Caco-2 (cell line): ENCODE results near the gene COPB2. TPM values are rescaled to one million over a fixed set of nuclear protein-coding genes. Genes with fewer than 3 reads are reported as not detected.
A peak's percentile ranks its signal among the peaks of the same experiment; 100 is the strongest.

Experiments used
- BruUV-seq: library from RNA; stranded (reverse); fragments of 400-500 nt; replicated peaks from 2 replicates; lab custom pipeline; 2021; lab: Mats Ljungman, UMichigan
- CTCF ChIA-PET: fragments of 300-600 bp; sonication (Branson Sonifier 250); formaldehyde crosslinking; loops from one replicate; lab custom pipeline; 2022; ENCODE audit warnings: antibody characterized with exemption; lab: Charles Lee
- POLR2A ChIA-PET: fragments of 300-600 bp; sonication (Branson Sonifier 250); formaldehyde crosslinking; loops from one replicate; lab custom pipeline; 2022; ENCODE audit warnings: antibody characterized with exemption; lab: Charles Lee
- DNase-seq, 2 experiments: peaks; one replicate each; pipeline versions ENCODE4 v3.0.0 to v3.0.0-alpha.2; 2020 to 2022
- H3K27me3 ChIP-seq: replicated peaks from 2 replicates; pipeline ENCODE4 v1.6.0; 2011; ENCODE audit warnings: low read length; ENCODE audit not compliant: control insufficient read depth, insufficient read depth
- H3K36me3 ChIP-seq: 2 replicates; pipeline ENCODE4 v1.5.1; 2011; ENCODE audit warnings: low read length; ENCODE audit not compliant: control insufficient read depth, insufficient read depth
- H3K4me1 ChIP-seq: fragments of 250-450 bp; sonication (Bioruptor Pico); 2 replicates; pipeline ENCODE4 v1.5.1; 2020; ENCODE audit warnings: mild to moderate bottlenecking
- H3K4me3 ChIP-seq: 2 replicates; pipeline ENCODE4 v1.5.1; 2011; ENCODE audit warnings: low read depth, mild to moderate bottlenecking, control low read depth, low read length
- H3K9me3 ChIP-seq: fragments of 250-450 bp; sonication (Bioruptor Pico); 2 replicates; pipeline ENCODE4 v1.5.1; 2020; ENCODE audit warnings: mild to moderate bottlenecking, moderate library complexity
- H3K27ac Mint-ChIP-seq: one replicate; pipeline ENCODE4 v1.8.0; 2022; ENCODE audit warnings: mixed read lengths; ENCODE audit not compliant: unreplicated experiment
- H3K27me3 Mint-ChIP-seq: one replicate; pipeline ENCODE4 v1.8.0; 2022; ENCODE audit warnings: mixed read lengths; ENCODE audit not compliant: insufficient read depth, unreplicated experiment
- H3K36me3 Mint-ChIP-seq: one replicate; pipeline ENCODE4 v1.8.0; 2022; ENCODE audit warnings: mild to moderate bottlenecking, mixed read lengths; ENCODE audit not compliant: insufficient read depth, unreplicated experiment
- H3K4me1 Mint-ChIP-seq: one replicate; pipeline ENCODE4 v1.8.0; 2022; ENCODE audit warnings: low read depth, mixed read lengths; ENCODE audit not compliant: unreplicated experiment
- H3K4me3 Mint-ChIP-seq: one replicate; pipeline ENCODE4 v1.8.0; 2022; ENCODE audit warnings: mild to moderate bottlenecking, moderate library complexity, mixed read lengths; ENCODE audit not compliant: unreplicated experiment
- H3K9me3 Mint-ChIP-seq: one replicate; pipeline ENCODE4 v1.8.0; 2022; ENCODE audit warnings: mixed read lengths; ENCODE audit not compliant: unreplicated experiment
- CTCF ChIP-seq, 2 experiments: fragments of 200-600 bp in 1 of 2; IDR thresholded peaks; 1 replicate in 1 of 2; 2 replicates in 1 of 2; pipeline versions ENCODE4 v1.5.1 to v1.8.0; 2011 to 2022; ENCODE audit warnings: antibody characterized with exemption in 1 of 2, control low read depth in 1 of 2, inconsistent platforms in 1 of 2, low read depth in 1 of 2, low read length in 1 of 2, mild to moderate bottlenecking in 1 of 2, moderate library complexity in 1 of 2; ENCODE audit not compliant: insufficient read depth in 1 of 2, severe bottlenecking in 1 of 2, unreplicated experiment in 1 of 2
- intact Hi-C: fragments of 100-400 bp; cut with micrococcal nuclease; formaldehyde crosslinking; loops from one replicate; pipeline ENCODE4 v1.10.0; 2022; ENCODE audit not compliant: unreplicated experiment
- total RNA-seq: library from RNA; stranded (reverse); gene quantifications from 2 replicates; pipeline ENCODE4 v1.2.3, GENCODE V29; 2022

Gene COPB2
- total RNA-seq, 1 experiment from 2014 or later = 130 TPM

DNA sequence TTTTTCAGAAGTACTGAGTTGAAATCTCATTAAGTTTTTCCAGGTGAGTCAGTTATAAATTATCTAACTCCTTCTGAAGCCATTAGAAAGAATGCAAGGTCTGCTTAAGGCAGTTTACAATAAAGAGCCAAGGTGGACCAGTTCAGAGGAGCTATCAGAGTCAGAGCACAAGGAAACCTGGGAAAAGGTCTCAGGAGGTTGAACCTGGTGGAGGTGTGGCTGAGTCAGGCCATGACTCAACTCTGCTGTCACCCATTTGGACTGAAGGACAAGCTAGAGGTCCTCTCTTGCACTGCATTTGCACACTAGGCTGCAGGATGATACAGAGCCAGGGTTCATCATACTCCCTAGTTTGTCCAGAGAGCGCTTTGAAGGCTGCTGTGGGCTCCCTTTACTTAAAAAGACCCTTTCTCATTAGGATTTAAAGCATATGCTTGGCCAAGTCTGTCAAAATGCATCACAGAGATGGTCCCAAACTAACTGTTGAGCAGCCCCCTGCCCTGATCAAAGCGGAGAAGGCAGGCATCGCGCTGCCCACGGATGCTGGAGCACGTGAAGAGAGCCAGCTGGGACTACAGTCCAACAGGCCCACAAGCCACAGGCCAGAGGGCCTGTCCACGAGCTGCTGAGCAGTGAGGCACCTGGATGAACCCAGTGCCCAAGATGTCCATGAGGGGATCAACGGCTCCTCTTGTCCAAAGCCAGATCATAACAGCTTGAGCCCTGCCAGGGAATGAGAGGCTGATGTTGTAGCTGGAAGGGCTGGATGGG, 71.6 kb downstream of the COPB2 start:
- POLR2A ChIA-PET = no interaction called here
- Histone ChIP-seq H3K9me3 (no peaks in the 10 kb centered on the region), H3K4me1 (peaks cover 32% of the 10 kb centered on the region), H3K27me3 (no peaks in the 10 kb centered on the region), H3K4me3 (no peak overlapping the region), H3K36me3 (no peaks in the 10 kb centered on the region)
- no peak overlapping the region for H3K4me3 Mint-ChIP-seq
- DNase-seq = no peak
- no peak for TF ChIP-seq CTCF (IDR thresholded peaks at IDR 0.05; ENCODE audit: insufficient read depth in 1 of 2, low read depth in 1 of 2, low read length in 1 of 2, severe bottlenecking in 1 of 2, unreplicated experiment in 1 of 2)
- H3K9me3 Mint-ChIP-seq = no peaks in the 10 kb centered on the region
- no peak overlapping the region for H3K27ac Mint-ChIP-seq
- CTCF ChIA-PET = no interaction called here
- H3K4me1 Mint-ChIP-seq = peaks cover 25% of the 10 kb centered on the region
- no TSS peak for BruUV-seq
- H3K27me3 Mint-ChIP-seq = no peaks in the 10 kb centered on the region
- intact Hi-C loops = no loop called here
- no peaks in the 10 kb centered on the region for H3K36me3 Mint-ChIP-seq

DNA sequence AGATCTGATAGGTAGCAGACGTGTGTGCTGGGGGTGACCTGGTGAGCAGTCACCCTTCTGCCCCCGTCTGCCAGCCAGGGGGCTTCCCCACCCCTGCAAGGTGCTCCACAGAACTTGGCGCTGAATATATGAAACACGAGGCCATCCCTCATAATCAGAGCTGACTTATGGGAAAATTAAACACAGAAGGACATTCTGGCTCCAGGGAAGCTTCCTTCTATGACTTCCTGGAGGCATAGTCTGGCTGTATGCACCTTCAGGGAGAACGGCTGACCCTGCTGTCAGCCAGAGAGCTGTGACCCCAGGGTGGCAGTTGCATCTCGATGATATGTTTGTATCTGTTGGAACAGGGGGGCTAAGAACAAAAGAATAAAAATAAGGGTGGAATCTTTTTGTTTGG, 72.2 kb downstream of the COPB2 start:
- ChIA-PET CTCF (no interaction called here), POLR2A (no interaction called here)
- DNase-seq = no peak
- H3K36me3 ChIP-seq = no peaks in the 10 kb centered on the region
- no peak overlapping the region for H3K4me3 Mint-ChIP-seq
- TF ChIP-seq CTCF (IDR thresholded peaks at IDR 0.05; ENCODE audit: insufficient read depth in 1 of 2, low read depth in 1 of 2, low read length in 1 of 2, severe bottlenecking in 1 of 2, unreplicated experiment in 1 of 2) = no peak
- H3K9me3 Mint-ChIP-seq = no peaks in the 10 kb centered on the region
- H3K4me3 ChIP-seq = no peak overlapping the region
- H3K4me1 Mint-ChIP-seq = peaks cover 29% of the 10 kb centered on the region
- peaks cover 38% of the 10 kb centered on the region for H3K4me1 ChIP-seq
- no TSS peak for BruUV-seq
- no peaks in the 10 kb centered on the region for H3K27me3 Mint-ChIP-seq
- intact Hi-C loops = no loop called here
- H3K9me3 ChIP-seq = no peaks in the 10 kb centered on the region
- H3K36me3 Mint-ChIP-seq = no peaks in the 10 kb centered on the region
- no peaks in the 10 kb centered on the region for H3K27me3 ChIP-seq
- no peak overlapping the region for H3K27ac Mint-ChIP-seq

DNA sequence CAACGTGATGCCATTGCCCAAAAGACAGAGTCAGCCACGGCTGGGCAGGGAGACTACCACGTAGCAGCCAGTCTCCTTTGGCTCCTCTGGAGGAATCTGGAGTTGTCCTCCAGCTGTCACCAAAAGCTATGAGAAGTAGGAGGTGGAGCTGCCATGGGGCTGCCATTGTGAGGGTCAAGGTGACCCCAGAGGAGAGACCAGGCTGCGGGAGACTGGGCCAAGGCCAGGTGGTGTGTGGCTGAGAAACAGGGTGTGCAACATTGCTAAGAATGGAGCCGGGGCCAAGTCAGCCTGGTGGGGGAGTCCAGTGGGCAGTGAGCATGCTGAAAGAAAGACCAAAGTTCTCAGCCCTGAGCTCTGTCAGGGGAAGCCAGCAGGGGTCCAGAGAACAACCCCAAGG, 75.5 kb downstream of the COPB2 start:
- no peaks in the 10 kb centered on the region for H3K27me3 Mint-ChIP-seq
- peaks cover 16% of the 10 kb centered on the region for H3K4me1 ChIP-seq
- no TSS peak for BruUV-seq

More for the DNA sequence above, 75.5 kb downstream of the COPB2 start:
- Mint-ChIP-seq H3K27ac (peak overlapping the region; percentile 74), H3K9me3 (no peaks in the 10 kb centered on the region), H3K4me3 (no peak overlapping the region), H3K36me3 (no peaks in the 10 kb centered on the region), H3K4me1 (peaks cover 17% of the 10 kb centered on the region)
- TF ChIP-seq CTCF (IDR thresholded peaks at IDR 0.05; ENCODE audit: insufficient read depth in 1 of 2, low read depth in 1 of 2, low read length in 1 of 2, severe bottlenecking in 1 of 2, unreplicated experiment in 1 of 2) = no peak
- POLR2A ChIA-PET = no interaction called here
- H3K9me3 ChIP-seq = no peaks in the 10 kb centered on the region
- no peaks in the 10 kb centered on the region for H3K36me3 ChIP-seq
- H3K4me3 ChIP-seq = no peak overlapping the region
- no peak for DNase-seq
- intact Hi-C loops = no loop called here
- H3K27me3 ChIP-seq = no peaks in the 10 kb centered on the region
- CTCF ChIA-PET = no interaction called here
